Mesodermal cell (in vitro differentiated cells): ENCODE measurements around the gene NAB1.

Source experiments
- H3K27ac ChIP-seq: 2 replicates; pipeline ENCODE4 v1.7.0; 2013; ENCODE audit warnings: mild to moderate bottlenecking, low read depth, low read length, moderate library complexity; ENCODE audit not compliant: severe bottlenecking
- H3K36me3 ChIP-seq: 2 replicates; pipeline ENCODE4 v1.7.1; 2013; ENCODE audit warnings: mild to moderate bottlenecking, low read length, moderate library complexity; ENCODE audit not compliant: control insufficient read depth, insufficient read depth
- H3K4me1 ChIP-seq: one replicate; pipeline ENCODE4 v1.7.1; 2013; ENCODE audit warnings: mild to moderate bottlenecking, low read length; ENCODE audit not compliant: insufficient read depth, control insufficient read depth, poor library complexity, severe bottlenecking
- H3K4me3 ChIP-seq: 2 replicates; pipeline ENCODE4 v1.7.0; 2013; ENCODE audit warnings: low read length, control low read depth, mild to moderate bottlenecking; ENCODE audit not compliant: insufficient read depth, poor library complexity, severe bottlenecking; ENCODE audit errors: extremely low read depth
- H3K9me3 ChIP-seq: 2 replicates; pipeline ENCODE4 v1.7.1; 2013; ENCODE audit warnings: mild to moderate bottlenecking, low read length, moderate library complexity; ENCODE audit not compliant: control insufficient read depth
- WGBS, 2 experiments: methylation state at CpG; one replicate each; pipeline ENCODE4 v1.1.5; 2013; ENCODE audit warnings: missing lambda C conversion rate in 2 of 2; ENCODE audit not compliant: insufficient coverage in 2 of 2; 5-methylcytosine and 5-hydroxymethylcytosine counted together

The NAB1 gene

DNA sequence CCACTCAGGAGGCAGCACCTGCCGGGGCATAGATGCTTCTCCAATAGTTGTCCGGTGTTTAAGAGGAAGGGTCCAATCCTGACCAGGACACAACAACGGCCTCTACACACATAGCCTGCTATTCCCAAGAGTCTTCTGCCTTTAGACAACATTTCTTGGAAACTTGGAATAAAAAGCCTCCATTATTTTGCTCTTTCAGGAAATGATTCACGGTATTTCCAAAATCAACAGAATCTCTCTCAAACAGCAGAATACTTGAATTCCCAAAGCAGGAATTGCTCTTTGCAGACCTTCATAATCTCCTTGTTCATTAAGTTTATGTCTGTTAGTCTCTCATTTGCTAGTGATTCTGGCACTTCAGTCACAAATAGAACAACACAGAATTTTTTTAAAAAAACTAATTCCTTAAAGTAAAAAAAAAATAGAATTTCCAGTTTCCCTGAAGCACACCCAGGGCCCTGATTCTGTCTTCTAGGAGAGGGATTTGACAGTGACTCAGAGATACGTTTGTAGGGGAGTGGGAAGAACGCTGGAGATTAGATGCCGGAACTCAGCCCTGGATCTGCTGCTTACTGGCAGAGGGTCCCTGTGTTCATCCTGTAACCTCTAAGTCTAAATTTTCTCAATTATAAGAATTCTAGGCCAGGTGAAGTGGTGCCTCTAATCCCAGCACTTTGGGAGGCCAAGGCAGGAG lies 74.7 kb downstream of the NAB1 start:
- no peaks in the 10 kb centered on the region for H3K36me3 ChIP-seq
- 82 to 94% methylated on average over 4 to 5 of the region's 7 CpGs for WGBS, 2 experiments
- peak overlapping the region; percentile 41 for H3K27ac ChIP-seq
- H3K4me1 ChIP-seq, result peaks cover 18% of the 10 kb centered on the region
- no peak overlapping the region for H3K4me3 ChIP-seq
- no peaks in the 10 kb centered on the region for H3K9me3 ChIP-seq

DNA sequence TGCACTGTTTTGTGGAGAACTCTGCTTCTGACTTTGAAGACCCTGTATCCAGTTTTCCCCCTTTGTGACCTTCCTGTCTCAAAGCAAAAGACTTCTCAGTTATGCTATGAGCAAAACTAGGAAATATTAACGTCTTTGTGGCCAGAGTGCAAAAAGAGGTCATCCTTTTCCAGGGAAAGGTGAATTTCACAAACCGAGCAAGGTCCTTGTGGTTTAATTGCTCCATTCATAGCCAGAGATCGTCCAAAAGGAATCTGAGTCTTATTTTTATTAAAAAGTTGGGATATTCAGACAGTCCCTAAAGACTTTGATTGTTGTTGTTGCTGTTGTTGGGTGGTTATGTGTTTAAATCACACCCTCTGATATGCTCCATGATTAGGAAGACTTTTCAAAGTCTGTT lies 77.4 kb downstream of the NAB1 start:
- no peaks in the 10 kb centered on the region for H3K9me3 ChIP-seq
- WGBS, 2 experiments, result 93 to 94% methylated on average over 3 of the region's 3 CpGs
- H3K4me1 ChIP-seq, result peaks cover 12% of the 10 kb centered on the region
- no peak overlapping the region for H3K27ac ChIP-seq
- no peak overlapping the region for H3K4me3 ChIP-seq
- no peaks in the 10 kb centered on the region for H3K36me3 ChIP-seq

DNA sequence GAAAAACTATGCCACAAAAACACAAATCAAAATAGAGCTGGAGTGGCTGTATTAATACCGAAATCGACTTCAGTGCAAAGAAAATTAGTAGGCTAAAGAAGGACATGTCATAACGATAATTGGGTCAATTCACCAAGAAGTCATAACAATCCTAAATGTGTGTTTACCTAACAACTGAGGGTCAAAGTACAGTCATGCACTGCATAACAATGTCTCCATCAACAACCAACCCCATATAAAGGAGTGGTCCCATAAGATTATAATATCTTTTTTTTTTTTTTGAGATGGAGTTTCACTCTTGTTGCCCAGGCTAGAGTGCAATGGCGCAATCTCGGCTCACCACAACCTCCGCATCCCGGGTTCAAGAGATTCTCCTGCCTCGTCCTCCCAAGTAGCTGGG lies 87.5 kb downstream of the NAB1 start:
- 90 to 98% methylated on average over 6 of the region's 8 CpGs for WGBS, 2 experiments
- Histone ChIP-seq H3K27ac (no peak overlapping the region), H3K4me1 (no peaks in the 10 kb centered on the region), H3K36me3 (no peaks in the 10 kb centered on the region), H3K4me3 (no peak overlapping the region), H3K9me3 (no peaks in the 10 kb centered on the region)

DNA sequence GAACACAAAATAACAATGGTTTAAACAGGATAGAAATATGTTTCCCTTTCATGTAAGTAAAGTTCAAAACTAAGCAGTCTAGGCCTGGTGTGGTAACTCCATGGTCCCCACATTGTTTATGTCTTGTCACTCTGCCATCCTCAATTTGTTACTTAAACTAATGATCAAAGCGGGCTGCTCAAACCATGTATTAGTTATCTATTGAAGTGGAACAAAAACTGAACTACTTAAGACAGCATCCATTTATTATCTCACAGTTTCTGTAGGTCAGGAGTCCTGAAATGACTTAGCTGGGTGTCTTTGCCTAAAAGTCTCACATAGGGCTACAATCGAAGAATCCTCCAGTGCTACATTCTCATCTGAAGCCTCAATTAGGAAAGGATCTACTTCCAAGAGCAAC lies 91.6 kb downstream of the NAB1 start:
- H3K4me1 ChIP-seq, result no peaks in the 10 kb centered on the region
- H3K36me3 ChIP-seq, result no peaks in the 10 kb centered on the region
- H3K27ac ChIP-seq, result no peak overlapping the region
- no peaks in the 10 kb centered on the region for H3K9me3 ChIP-seq
- 100% methylated on average over 1 of the region's 2 CpGs; no CpG with 5 or more reads in 1 of the 2 experiments for WGBS, 2 experiments
- no peak overlapping the region for H3K4me3 ChIP-seq
